GM12878 (cell line): ENCODE data around the gene RBMS3.

Experiments used
- CREB1 ChIP-seq: IDR thresholded peaks from 2 replicates; pipeline ENCODE4 v1.6.1; 2012; ENCODE audit warnings: low read depth, mild to moderate bottlenecking, inconsistent platforms
- EP300 ChIP-seq, 2 experiments: fragments of 150-350 bp in 1 of 2; IDR thresholded peaks; 2 replicates each; pipeline ENCODE4 v1.6.1; 2011 to 2012; ENCODE audit warnings: low read depth in 2 of 2, low read length in 2 of 2, borderline replicate concordance in 1 of 2, improper control_type of control experiment in 1 of 2, inconsistent platforms in 1 of 2; ENCODE audit not compliant: control insufficient read depth in 1 of 2
- EZH2 ChIP-seq: IDR thresholded peaks from 2 replicates; pipeline ENCODE4 v1.6.1; 2012; ENCODE audit warnings: low read depth, mild to moderate bottlenecking, control low read depth, inconsistent platforms, low read length, borderline replicate concordance; ENCODE audit not compliant: control insufficient read depth
- FOXK2 ChIP-seq: fragments of 450-650 bp; IDR thresholded peaks from 2 replicates; pipeline ENCODE4 v1.6.1; 2017; ENCODE audit warnings: mild to moderate bottlenecking, moderate library complexity
- FOXM1 ChIP-seq: IDR thresholded peaks from 2 replicates; pipeline ENCODE4 v1.6.1; 2012; ENCODE audit warnings: low read depth, mild to moderate bottlenecking, inconsistent platforms, low read length, moderate library complexity
- MYC ChIP-seq: IDR thresholded peaks from 2 replicates; pipeline ENCODE4 v1.6.1; 2011; ENCODE audit warnings: mild to moderate bottlenecking, low read length, moderate library complexity, inconsistent platforms; ENCODE audit not compliant: insufficient read depth, insufficient replicate concordance, insufficient read length, severe bottlenecking
- POLR2A ChIP-seq: IDR thresholded peaks from 2 replicates; pipeline ENCODE4 v1.6.1; 2011; ENCODE audit warnings: low read depth, mild to moderate bottlenecking, low read length
- ZNF274 ChIP-seq: IDR thresholded peaks from one replicate; pipeline ENCODE4 v1.8.0; 2011; ENCODE audit not compliant: insufficient read length, insufficient read depth
- TF ChIP-seq, protein P1 (sequence below): IDR thresholded peaks from 2 replicates; pipeline ENCODE4 v1.6.1; 2012; ENCODE audit warnings: mild to moderate bottlenecking, low read depth, low read length
- TF ChIP-seq, protein P2 (sequence below), 3 experiments: IDR thresholded peaks in 2 of 3; conservative IDR thresholded peaks in 1 of 3; 2 replicates each; pipeline ENCODE4 v1.5.1; 2011; ENCODE audit warnings: low read depth in 3 of 3, low read length in 3 of 3, mild to moderate bottlenecking in 3 of 3, control low read depth in 2 of 3, moderate library complexity in 2 of 3, inconsistent platforms in 1 of 3, mixed read lengths in 1 of 3; ENCODE audit not compliant: control insufficient read depth in 2 of 3, insufficient read depth in 1 of 3; ENCODE audit errors: extremely low read depth in 1 of 3
- TF ChIP-seq, protein P3 (sequence below): IDR thresholded peaks from 2 replicates; pipeline ENCODE4 v1.6.1; 2011; ENCODE audit warnings: borderline replicate concordance, low read depth, mild to moderate bottlenecking, moderate library complexity, low read length; ENCODE audit not compliant: insufficient read depth, poor library complexity, severe bottlenecking

DNA sequence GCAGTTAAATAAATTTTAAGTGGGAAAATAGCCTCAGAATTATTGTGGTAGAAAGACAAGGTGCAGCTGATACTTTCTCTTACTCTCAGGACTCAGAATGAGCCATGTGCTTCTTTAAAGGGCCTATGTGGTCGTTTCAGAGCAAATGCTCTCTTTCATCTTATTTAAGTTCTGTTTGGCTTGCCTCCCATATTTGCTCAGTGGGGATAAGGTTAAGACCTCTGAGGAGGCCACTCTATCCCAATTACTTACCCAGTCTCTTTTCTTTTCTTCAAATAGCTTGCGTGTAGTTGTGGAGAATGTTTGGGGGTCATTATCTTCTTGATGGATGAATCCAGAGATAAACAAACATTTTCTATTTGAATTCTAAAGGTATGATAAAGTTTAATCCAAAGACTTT, 221.9 kb downstream of the RBMS3 start:
- TF ChIP-seq FOXK2 (no peak), FOXM1 (no peak), POLR2A (no peak), EP300 (IDR thresholded peaks at IDR 0.05; ENCODE audit: borderline replicate concordance in 1 of 2, control insufficient read depth in 1 of 2, low read depth in 2 of 2, low read length in 2 of 2) (no peak), CREB1 (no peak), EZH2 (no peak), MYC (no peak), ZNF274 (no peak)
- TF ChIP-seq, protein P1, sequence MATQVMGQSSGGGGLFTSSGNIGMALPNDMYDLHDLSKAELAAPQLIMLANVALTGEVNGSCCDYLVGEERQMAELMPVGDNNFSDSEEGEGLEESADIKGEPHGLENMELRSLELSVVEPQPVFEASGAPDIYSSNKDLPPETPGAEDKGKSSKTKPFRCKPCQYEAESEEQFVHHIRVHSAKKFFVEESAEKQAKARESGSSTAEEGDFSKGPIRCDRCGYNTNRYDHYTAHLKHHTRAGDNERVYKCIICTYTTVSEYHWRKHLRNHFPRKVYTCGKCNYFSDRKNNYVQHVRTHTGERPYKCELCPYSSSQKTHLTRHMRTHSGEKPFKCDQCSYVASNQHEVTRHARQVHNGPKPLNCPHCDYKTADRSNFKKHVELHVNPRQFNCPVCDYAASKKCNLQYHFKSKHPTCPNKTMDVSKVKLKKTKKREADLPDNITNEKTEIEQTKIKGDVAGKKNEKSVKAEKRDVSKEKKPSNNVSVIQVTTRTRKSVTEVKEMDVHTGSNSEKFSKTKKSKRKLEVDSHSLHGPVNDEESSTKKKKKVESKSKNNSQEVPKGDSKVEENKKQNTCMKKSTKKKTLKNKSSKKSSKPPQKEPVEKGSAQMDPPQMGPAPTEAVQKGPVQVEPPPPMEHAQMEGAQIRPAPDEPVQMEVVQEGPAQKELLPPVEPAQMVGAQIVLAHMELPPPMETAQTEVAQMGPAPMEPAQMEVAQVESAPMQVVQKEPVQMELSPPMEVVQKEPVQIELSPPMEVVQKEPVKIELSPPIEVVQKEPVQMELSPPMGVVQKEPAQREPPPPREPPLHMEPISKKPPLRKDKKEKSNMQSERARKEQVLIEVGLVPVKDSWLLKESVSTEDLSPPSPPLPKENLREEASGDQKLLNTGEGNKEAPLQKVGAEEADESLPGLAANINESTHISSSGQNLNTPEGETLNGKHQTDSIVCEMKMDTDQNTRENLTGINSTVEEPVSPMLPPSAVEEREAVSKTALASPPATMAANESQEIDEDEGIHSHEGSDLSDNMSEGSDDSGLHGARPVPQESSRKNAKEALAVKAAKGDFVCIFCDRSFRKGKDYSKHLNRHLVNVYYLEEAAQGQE, result no peak
- TF ChIP-seq, protein P2, sequence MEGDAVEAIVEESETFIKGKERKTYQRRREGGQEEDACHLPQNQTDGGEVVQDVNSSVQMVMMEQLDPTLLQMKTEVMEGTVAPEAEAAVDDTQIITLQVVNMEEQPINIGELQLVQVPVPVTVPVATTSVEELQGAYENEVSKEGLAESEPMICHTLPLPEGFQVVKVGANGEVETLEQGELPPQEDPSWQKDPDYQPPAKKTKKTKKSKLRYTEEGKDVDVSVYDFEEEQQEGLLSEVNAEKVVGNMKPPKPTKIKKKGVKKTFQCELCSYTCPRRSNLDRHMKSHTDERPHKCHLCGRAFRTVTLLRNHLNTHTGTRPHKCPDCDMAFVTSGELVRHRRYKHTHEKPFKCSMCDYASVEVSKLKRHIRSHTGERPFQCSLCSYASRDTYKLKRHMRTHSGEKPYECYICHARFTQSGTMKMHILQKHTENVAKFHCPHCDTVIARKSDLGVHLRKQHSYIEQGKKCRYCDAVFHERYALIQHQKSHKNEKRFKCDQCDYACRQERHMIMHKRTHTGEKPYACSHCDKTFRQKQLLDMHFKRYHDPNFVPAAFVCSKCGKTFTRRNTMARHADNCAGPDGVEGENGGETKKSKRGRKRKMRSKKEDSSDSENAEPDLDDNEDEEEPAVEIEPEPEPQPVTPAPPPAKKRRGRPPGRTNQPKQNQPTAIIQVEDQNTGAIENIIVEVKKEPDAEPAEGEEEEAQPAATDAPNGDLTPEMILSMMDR (IDR thresholded peaks at IDR 0.05 in 2 of 3, conservative IDR thresholded peaks at IDR 0.05 in 1 of 3; ENCODE audit: control insufficient read depth in 2 of 3, extremely low read depth in 1 of 3, insufficient read depth in 1 of 3, low read depth in 3 of 3, low read length in 3 of 3), result no peak
- TF ChIP-seq, protein P3, sequence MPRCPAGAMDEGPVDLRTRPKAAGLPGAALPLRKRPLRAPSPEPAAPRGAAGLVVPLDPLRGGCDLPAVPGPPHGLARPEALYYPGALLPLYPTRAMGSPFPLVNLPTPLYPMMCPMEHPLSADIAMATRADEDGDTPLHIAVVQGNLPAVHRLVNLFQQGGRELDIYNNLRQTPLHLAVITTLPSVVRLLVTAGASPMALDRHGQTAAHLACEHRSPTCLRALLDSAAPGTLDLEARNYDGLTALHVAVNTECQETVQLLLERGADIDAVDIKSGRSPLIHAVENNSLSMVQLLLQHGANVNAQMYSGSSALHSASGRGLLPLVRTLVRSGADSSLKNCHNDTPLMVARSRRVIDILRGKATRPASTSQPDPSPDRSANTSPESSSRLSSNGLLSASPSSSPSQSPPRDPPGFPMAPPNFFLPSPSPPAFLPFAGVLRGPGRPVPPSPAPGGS, result no peak
